A549 (cell line): ENCODE results near the gene HLA-DOA.

ENCODE experiments used
- BHLHE40 ChIP-seq: IDR thresholded peaks from 2 replicates; pipeline ENCODE4 v1.6.1; 2012; ENCODE audit warnings: low read depth, low read length, inconsistent platforms
- CTCF ChIP-seq: fragments of >200 bp; sonication (Bioruptor Twin); formaldehyde crosslinking; IDR thresholded peaks from 3 replicates; pipeline ENCODE4 v1.5.1; 2016
- FOSL2 ChIP-seq, 2 experiments: fragments of 450-650 bp in 1 of 2; fragments of >200 bp in 1 of 2; sonication (Bioruptor Twin) in 1 of 2; formaldehyde crosslinking; IDR thresholded peaks; 2 replicates each; pipeline versions ENCODE4 v1.5.0 to v1.6.1; 2016 to 2020; ENCODE audit warnings: mild to moderate bottlenecking in 1 of 2, moderate library complexity in 1 of 2
- GATA3 ChIP-seq: IDR thresholded peaks from 2 replicates; pipeline ENCODE4 v1.6.1; 2012; ENCODE audit warnings: borderline replicate concordance
- KDM5A ChIP-seq: fragments of 200-600 bp; sonication (generic); IDR thresholded peaks from 2 replicates; pipeline ENCODE4 v1.6.1; 2016; ENCODE audit warnings: antibody characterized with exemption, mild to moderate bottlenecking
- MAX ChIP-seq: IDR thresholded peaks from 2 replicates; pipeline ENCODE4 v1.6.1; 2012
- MAZ ChIP-seq: fragments of 150-350 bp; IDR thresholded peaks from 2 replicates; pipeline ENCODE4 v1.6.1; 2014; ENCODE audit warnings: antibody characterized with exemption, low read depth, low read length, borderline replicate concordance
- PHF8 ChIP-seq: fragments of 200-600 bp; sonication (generic); IDR thresholded peaks from 2 replicates; pipeline ENCODE4 v1.6.1; 2016; ENCODE audit warnings: low read depth, mild to moderate bottlenecking, antibody characterized with exemption, moderate library complexity, borderline replicate concordance
- POLR2A ChIP-seq: IDR thresholded peaks from 2 replicates; pipeline ENCODE4 v1.6.1; 2012; ENCODE audit warnings: mild to moderate bottlenecking, low read length
- REST ChIP-seq: fragments of 200-600 bp; sonication (generic); IDR thresholded peaks from 2 replicates; pipeline ENCODE4 v1.6.1; 2016; ENCODE audit warnings: antibody characterized with exemption, mild to moderate bottlenecking, moderate library complexity
- RFX5 ChIP-seq: fragments of 450-650 bp; IDR thresholded peaks from 2 replicates; pipeline ENCODE4 v1.7.1; 2014; ENCODE audit warnings: antibody characterized with exemption, mild to moderate bottlenecking, moderate library complexity

GRCh38 chr6:32976334-32977069 lies 32.9 kb downstream of the HLA-DOA start:
- TF ChIP-seq CTCF (no peak), MAZ (no peak), GATA3 (no peak), PHF8 (no peak), FOSL2 (IDR thresholded peaks at IDR 0.05) (no peak), FOSL2 (CRISPR knock-in tag; IDR thresholded peaks at IDR 0.05) (no peak), POLR2A (no peak), MAX (no peak), RFX5 (no peak), REST (no peak), BHLHE40 (no peak), KDM5A (no peak)
